Mammary epithelial cell (primary cell): ENCODE measurements around the gene KLRC1.
"Not testable (repeated sequence)": the region's sequence is repeated elsewhere in the genome, so short reads cannot be mapped to it uniquely, and the experiment has no call there.

Experiments
- EZH2 ChIP-seq: IDR thresholded peaks from 2 replicates; pipeline ENCODE4 v1.6.1; 2012; ENCODE audit warnings: low read length, inconsistent platforms, borderline replicate concordance
- TF ChIP-seq, protein P1 (sequence below), 2 donors: IDR thresholded peaks in 1 of 2; conservative IDR thresholded peaks in 1 of 2; 2 replicates each; pipeline ENCODE4 v1.5.1; 2011 to 2012; ENCODE audit warnings: inconsistent platforms in 2 of 2, low read length in 2 of 2, mild to moderate bottlenecking in 2 of 2, control low read depth in 1 of 2, low read depth in 1 of 2; ENCODE audit not compliant: insufficient read depth in 1 of 2; ENCODE audit errors: extremely low read depth in 1 of 2

DNA sequence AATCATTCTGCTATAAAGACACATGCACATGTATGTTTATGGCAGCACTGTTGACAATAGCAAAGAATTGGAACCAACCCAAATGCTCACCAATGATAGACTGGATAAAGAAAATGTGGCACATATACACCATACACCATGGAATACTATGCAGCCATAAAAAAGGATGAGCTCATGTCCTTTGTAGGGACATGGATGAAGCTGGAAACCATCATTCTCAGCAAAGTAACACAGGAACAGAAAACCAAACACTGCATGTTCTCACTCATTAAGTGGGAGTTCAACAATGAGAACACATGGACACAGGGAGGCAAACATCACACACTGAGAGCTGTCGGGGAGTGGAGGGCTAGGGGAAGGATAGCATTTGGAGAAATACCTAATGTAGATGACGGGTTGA lies 34.2 kb upstream of the KLRC1 start:
- TF ChIP-seq EZH2, result not testable (repeated sequence)
- TF ChIP-seq, protein P1, sequence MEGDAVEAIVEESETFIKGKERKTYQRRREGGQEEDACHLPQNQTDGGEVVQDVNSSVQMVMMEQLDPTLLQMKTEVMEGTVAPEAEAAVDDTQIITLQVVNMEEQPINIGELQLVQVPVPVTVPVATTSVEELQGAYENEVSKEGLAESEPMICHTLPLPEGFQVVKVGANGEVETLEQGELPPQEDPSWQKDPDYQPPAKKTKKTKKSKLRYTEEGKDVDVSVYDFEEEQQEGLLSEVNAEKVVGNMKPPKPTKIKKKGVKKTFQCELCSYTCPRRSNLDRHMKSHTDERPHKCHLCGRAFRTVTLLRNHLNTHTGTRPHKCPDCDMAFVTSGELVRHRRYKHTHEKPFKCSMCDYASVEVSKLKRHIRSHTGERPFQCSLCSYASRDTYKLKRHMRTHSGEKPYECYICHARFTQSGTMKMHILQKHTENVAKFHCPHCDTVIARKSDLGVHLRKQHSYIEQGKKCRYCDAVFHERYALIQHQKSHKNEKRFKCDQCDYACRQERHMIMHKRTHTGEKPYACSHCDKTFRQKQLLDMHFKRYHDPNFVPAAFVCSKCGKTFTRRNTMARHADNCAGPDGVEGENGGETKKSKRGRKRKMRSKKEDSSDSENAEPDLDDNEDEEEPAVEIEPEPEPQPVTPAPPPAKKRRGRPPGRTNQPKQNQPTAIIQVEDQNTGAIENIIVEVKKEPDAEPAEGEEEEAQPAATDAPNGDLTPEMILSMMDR (conservative IDR thresholded peaks at IDR 0.05 in 1 of 2, IDR thresholded peaks at IDR 0.05 in 1 of 2; ENCODE audit: extremely low read depth in 1 of 2, insufficient read depth in 1 of 2, low read depth in 1 of 2, low read length in 2 of 2), result not testable (repeated sequence)
